ENCODE data around the gene TRIO.

Gene TRIO

GRCh38 chr5:14297697-14298096 lies 154.6 kb downstream of the TRIO start:
- Histone ChIP-seq H4K8ac (ENCODE audit: low read depth, low read length) (no peak overlapping the region), H3K36me3 (ENCODE audit: control insufficient read depth in 1 of 2, insufficient read depth in 2 of 2, low read length in 2 of 2) (peaks cover 22 to 37% of the 10 kb centered on the region in 2 experiments), H4K91ac (ENCODE audit: low read depth, low read length) (no peak overlapping the region), H2BK5ac (ENCODE audit: low read depth, low read length, poor library complexity) (no peak overlapping the region), H2AK5ac (ENCODE audit: low read length) (no peak overlapping the region), H3K4ac (ENCODE audit: low read depth, low read length) (no peak overlapping the region), H3K27ac (ENCODE audit: low read depth, low read length) (no peak overlapping the region), H3K4me3 (ENCODE audit: low read depth, low read length) (no peak overlapping the region), H2AFZ (ENCODE audit: insufficient read depth, low read length, poor library complexity) (no peak overlapping the region), H2BK120ac (ENCODE audit: insufficient read depth, low read length, poor library complexity) (no peak overlapping the region), H3K9ac (ENCODE audit: low read length) (no peak overlapping the region), H3K14ac (ENCODE audit: low read length) (no peak overlapping the region), H3K23ac (ENCODE audit: low read length) (no peak overlapping the region), H3K4me2 (ENCODE audit: low read length) (no peak overlapping the region), H4K12ac (ENCODE audit: low read depth, low read length) (no peak overlapping the region), H3K79me1 (ENCODE audit: low read length) (no peaks in the 10 kb centered on the region), H3K27me3 (ENCODE audit: insufficient read depth, low read length) (no peaks in the 10 kb centered on the region), H3K4me1 (ENCODE audit: control insufficient read depth in 1 of 2, insufficient read depth in 2 of 2, low read length in 2 of 2) (peaks cover 3 to 9% of the 10 kb centered on the region in 2 experiments), H3K79me2 (ENCODE audit: control insufficient read depth, insufficient read depth, low read length, poor library complexity) (peaks cover 2% of the 10 kb centered on the region), H3K18ac (ENCODE audit: low read length) (no peak overlapping the region), H3K9me3 (ENCODE audit: insufficient read depth, low read depth, low read length) (no peaks in the 10 kb centered on the region), H2BK12ac (ENCODE audit: low read length) (no peak overlapping the region)
- no CpG with 5 or more reads among the region's 9 CpGs for WGBS (ENCODE audit: extremely low coverage, insufficient coverage, insufficient read length)
- DNase-seq, result no peak

- Histone ChIP-seq H3K27ac (ENCODE audit: low read depth, low read length) (no peak overlapping the region), H2BK120ac (ENCODE audit: insufficient read depth, low read length, poor library complexity) (no peak overlapping the region), H2BK5ac (ENCODE audit: low read depth, low read length, poor library complexity) (no peak overlapping the region), H3K79me1 (ENCODE audit: low read length) (no peaks in the 10 kb centered on the region), H3K4me1 (ENCODE audit: control insufficient read depth in 1 of 2, insufficient read depth in 2 of 2, low read length in 2 of 2) (peaks cover 0 to 7% of the 10 kb centered on the region in 2 experiments), H3K14ac (ENCODE audit: low read length) (no peak overlapping the region), H3K79me2 (ENCODE audit: control insufficient read depth, insufficient read depth, low read length, poor library complexity) (peaks cover 2% of the 10 kb centered on the region), H3K23ac (ENCODE audit: low read length) (no peak overlapping the region), H3K4me3 (ENCODE audit: low read depth, low read length) (no peak overlapping the region), H3K4me2 (ENCODE audit: low read length) (no peak overlapping the region), H2AK5ac (ENCODE audit: low read length) (no peak overlapping the region), H3K9ac (ENCODE audit: low read length) (no peak overlapping the region), H2AFZ (ENCODE audit: insufficient read depth, low read length, poor library complexity) (no peak overlapping the region), H3K18ac (ENCODE audit: low read length) (no peak overlapping the region), H3K4ac (ENCODE audit: low read depth, low read length) (no peak overlapping the region), H4K91ac (ENCODE audit: low read depth, low read length) (no peak overlapping the region), H3K27me3 (ENCODE audit: insufficient read depth, low read length) (no peaks in the 10 kb centered on the region), H3K36me3 (ENCODE audit: control insufficient read depth in 1 of 2, insufficient read depth in 2 of 2, low read length in 2 of 2) (peaks cover 18 to 33% of the 10 kb centered on the region in 2 experiments), H4K8ac (ENCODE audit: low read depth, low read length) (no peak overlapping the region), H2BK12ac (ENCODE audit: low read length) (no peak overlapping the region), H4K12ac (ENCODE audit: low read depth, low read length) (no peak overlapping the region), H3K9me3 (ENCODE audit: insufficient read depth, low read depth, low read length) (no peaks in the 10 kb centered on the region)
- WGBS (ENCODE audit: extremely low coverage, insufficient coverage, insufficient read length), result no CpG with 5 or more reads among the region's 3 CpGs
- DNase-seq, result no peak
Measured at GRCh38 chr5:14298126-14298847, 155.1 kb downstream of the TRIO start.

GRCh38 chr5:14299666-14300065 lies 156.5 kb downstream of the TRIO start:
- Histone ChIP-seq H3K4me2 (ENCODE audit: low read length) (no peak overlapping the region), H3K23ac (ENCODE audit: low read length) (no peak overlapping the region), H2AFZ (ENCODE audit: insufficient read depth, low read length, poor library complexity) (no peak overlapping the region), H3K9me3 (ENCODE audit: insufficient read depth, low read depth, low read length) (no peaks in the 10 kb centered on the region), H4K8ac (ENCODE audit: low read depth, low read length) (no peak overlapping the region), H3K79me1 (ENCODE audit: low read length) (no peaks in the 10 kb centered on the region), H2BK120ac (ENCODE audit: insufficient read depth, low read length, poor library complexity) (no peak overlapping the region), H3K36me3 (ENCODE audit: control insufficient read depth in 1 of 2, insufficient read depth in 2 of 2, low read length in 2 of 2) (peaks cover 17 to 35% of the 10 kb centered on the region in 2 experiments), H3K4me1 (ENCODE audit: control insufficient read depth in 1 of 2, insufficient read depth in 2 of 2, low read length in 2 of 2) (peaks cover 0 to 7% of the 10 kb centered on the region in 2 experiments), H3K9ac (ENCODE audit: low read length) (no peak overlapping the region), H2BK5ac (ENCODE audit: low read depth, low read length, poor library complexity) (no peak overlapping the region), H3K4me3 (ENCODE audit: low read depth, low read length) (no peak overlapping the region), H3K4ac (ENCODE audit: low read depth, low read length) (no peak overlapping the region), H3K27ac (ENCODE audit: low read depth, low read length) (no peak overlapping the region), H3K18ac (ENCODE audit: low read length) (no peak overlapping the region), H3K14ac (ENCODE audit: low read length) (no peak overlapping the region), H3K27me3 (ENCODE audit: insufficient read depth, low read length) (no peaks in the 10 kb centered on the region), H2AK5ac (ENCODE audit: low read length) (no peak overlapping the region), H4K91ac (ENCODE audit: low read depth, low read length) (no peak overlapping the region), H2BK12ac (ENCODE audit: low read length) (no peak overlapping the region), H3K79me2 (ENCODE audit: control insufficient read depth, insufficient read depth, low read length, poor library complexity) (peaks cover 2% of the 10 kb centered on the region), H4K12ac (ENCODE audit: low read depth, low read length) (no peak overlapping the region)
- no CpG with 5 or more reads among the region's 4 CpGs for WGBS (ENCODE audit: extremely low coverage, insufficient coverage, insufficient read length)
- DNase-seq, result no peak

GRCh38 chr5:14301186-14301585 lies 158.0 kb downstream of the TRIO start:
- Histone ChIP-seq H4K12ac (ENCODE audit: low read depth, low read length) (no peak overlapping the region), H3K4ac (ENCODE audit: low read depth, low read length) (no peak overlapping the region), H3K79me2 (ENCODE audit: control insufficient read depth, insufficient read depth, low read length, poor library complexity) (no peaks in the 10 kb centered on the region), H3K36me3 (ENCODE audit: control insufficient read depth in 1 of 2, insufficient read depth in 2 of 2, low read length in 2 of 2) (peaks cover 16 to 36% of the 10 kb centered on the region in 2 experiments), H3K4me2 (ENCODE audit: low read length) (no peak overlapping the region), H4K8ac (ENCODE audit: low read depth, low read length) (no peak overlapping the region), H3K14ac (ENCODE audit: low read length) (no peak overlapping the region), H3K18ac (ENCODE audit: low read length) (no peak overlapping the region), H3K4me3 (ENCODE audit: low read depth, low read length) (no peak overlapping the region), H3K4me1 (ENCODE audit: control insufficient read depth in 1 of 2, insufficient read depth in 2 of 2, low read length in 2 of 2) (no peaks in the 10 kb centered on the region), H2AK5ac (ENCODE audit: low read length) (no peak overlapping the region), H4K91ac (ENCODE audit: low read depth, low read length) (no peak overlapping the region), H3K27me3 (ENCODE audit: insufficient read depth, low read length) (no peaks in the 10 kb centered on the region), H3K23ac (ENCODE audit: low read length) (no peak overlapping the region), H3K9ac (ENCODE audit: low read length) (no peak overlapping the region), H3K79me1 (ENCODE audit: low read length) (no peaks in the 10 kb centered on the region), H3K9me3 (ENCODE audit: insufficient read depth, low read depth, low read length) (no peaks in the 10 kb centered on the region), H3K27ac (ENCODE audit: low read depth, low read length) (no peak overlapping the region), H2BK12ac (ENCODE audit: low read length) (no peak overlapping the region), H2AFZ (ENCODE audit: insufficient read depth, low read length, poor library complexity) (no peak overlapping the region), H2BK120ac (ENCODE audit: insufficient read depth, low read length, poor library complexity) (no peak overlapping the region), H2BK5ac (ENCODE audit: low read depth, low read length, poor library complexity) (no peak overlapping the region)
- no CpG with 5 or more reads among the region's 3 CpGs for WGBS (ENCODE audit: extremely low coverage, insufficient coverage, insufficient read length)
- DNase-seq, result no peak

Data from trophoblast cell (in vitro differentiated cells and primary cell).